ENCODE data around the gene AP1S3. TPM values are rescaled to one million over a fixed set of nuclear protein-coding genes. Genes with fewer than 3 reads are reported as not detected.
A peak's percentile ranks its signal among the peaks of the same experiment; 100 is the strongest.

AP1S3 gene
- total and polyA plus RNA-seq, 7 donors, result 0.05 to 0.69 (median 0.10) TPM; not detected in 2

DNA sequence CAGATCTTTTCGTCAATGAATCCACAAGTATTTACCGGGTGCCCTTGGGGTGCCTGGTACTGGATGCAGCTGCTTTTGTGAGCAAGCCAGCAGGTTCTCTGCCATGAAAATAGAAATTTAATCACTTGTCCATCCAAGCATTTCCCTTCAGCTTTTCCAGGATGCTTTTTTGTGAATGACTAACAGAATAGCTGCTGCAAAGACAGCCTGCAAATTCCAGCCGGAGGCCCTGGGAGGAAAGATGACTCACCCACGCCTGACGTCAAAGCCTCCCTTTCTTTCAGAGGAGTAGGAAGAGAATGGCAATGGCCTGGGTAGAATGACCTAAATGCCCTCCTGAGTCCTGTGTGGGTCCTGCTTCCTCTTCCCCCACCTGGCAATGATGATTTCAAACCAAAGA lies 111.9 kb downstream of the AP1S3 start:
- TF ChIP-seq, protein P1, sequence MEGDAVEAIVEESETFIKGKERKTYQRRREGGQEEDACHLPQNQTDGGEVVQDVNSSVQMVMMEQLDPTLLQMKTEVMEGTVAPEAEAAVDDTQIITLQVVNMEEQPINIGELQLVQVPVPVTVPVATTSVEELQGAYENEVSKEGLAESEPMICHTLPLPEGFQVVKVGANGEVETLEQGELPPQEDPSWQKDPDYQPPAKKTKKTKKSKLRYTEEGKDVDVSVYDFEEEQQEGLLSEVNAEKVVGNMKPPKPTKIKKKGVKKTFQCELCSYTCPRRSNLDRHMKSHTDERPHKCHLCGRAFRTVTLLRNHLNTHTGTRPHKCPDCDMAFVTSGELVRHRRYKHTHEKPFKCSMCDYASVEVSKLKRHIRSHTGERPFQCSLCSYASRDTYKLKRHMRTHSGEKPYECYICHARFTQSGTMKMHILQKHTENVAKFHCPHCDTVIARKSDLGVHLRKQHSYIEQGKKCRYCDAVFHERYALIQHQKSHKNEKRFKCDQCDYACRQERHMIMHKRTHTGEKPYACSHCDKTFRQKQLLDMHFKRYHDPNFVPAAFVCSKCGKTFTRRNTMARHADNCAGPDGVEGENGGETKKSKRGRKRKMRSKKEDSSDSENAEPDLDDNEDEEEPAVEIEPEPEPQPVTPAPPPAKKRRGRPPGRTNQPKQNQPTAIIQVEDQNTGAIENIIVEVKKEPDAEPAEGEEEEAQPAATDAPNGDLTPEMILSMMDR (IDR thresholded peaks at IDR 0.05), result no peak
- 12 to 20% (median 17%) methylated on average over 5 of the region's 5 CpGs for WGBS, 3 donors
- no peaks in the 10 kb centered on the region for H3K9me3 ChIP-seq
- ATAC-seq (peak; percentile 67 to 88 (median 76)), DNase-seq (peak; percentile 62 to 71)
- H3K27me3 ChIP-seq (ENCODE audit: insufficient read depth in 3 of 3, low read length in 2 of 3), result peaks cover 0 to 2% (median 0%) of the 10 kb centered on the region in 3 donors
- peak overlapping the region; percentile 50 for H3K27ac ChIP-seq
- no peaks in the 10 kb centered on the region for H3K4me1 ChIP-seq
- intact Hi-C loops (cut with DNase I), result no loop called here
- no peak overlapping the region for H3K4me3 ChIP-seq
- no peaks in the 10 kb centered on the region for H3K36me3 ChIP-seq (ENCODE audit: insufficient read depth in 1 of 2, low read depth in 1 of 2)

DNA sequence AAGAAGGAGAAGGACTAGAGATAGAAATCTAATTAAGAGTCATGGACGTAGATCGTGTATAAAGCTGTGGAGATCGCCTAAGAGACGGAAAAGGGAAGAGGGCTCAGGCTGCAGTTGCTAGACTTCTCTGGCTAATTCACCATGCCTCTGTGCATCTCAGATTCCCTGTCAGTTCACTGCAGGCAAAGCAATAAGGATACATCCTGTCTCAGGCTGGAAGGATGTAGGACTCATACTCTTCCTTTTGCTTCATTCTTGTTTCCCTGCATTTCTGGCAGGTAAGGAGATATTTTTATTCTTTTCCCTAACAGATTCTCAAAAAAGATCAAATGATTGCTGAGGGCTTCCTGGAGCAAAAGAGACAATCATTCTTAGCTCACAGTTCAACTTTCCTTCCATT lies 112.5 kb downstream of the AP1S3 start:
- intact Hi-C loops (cut with DNase I), result no loop called here

DNA sequence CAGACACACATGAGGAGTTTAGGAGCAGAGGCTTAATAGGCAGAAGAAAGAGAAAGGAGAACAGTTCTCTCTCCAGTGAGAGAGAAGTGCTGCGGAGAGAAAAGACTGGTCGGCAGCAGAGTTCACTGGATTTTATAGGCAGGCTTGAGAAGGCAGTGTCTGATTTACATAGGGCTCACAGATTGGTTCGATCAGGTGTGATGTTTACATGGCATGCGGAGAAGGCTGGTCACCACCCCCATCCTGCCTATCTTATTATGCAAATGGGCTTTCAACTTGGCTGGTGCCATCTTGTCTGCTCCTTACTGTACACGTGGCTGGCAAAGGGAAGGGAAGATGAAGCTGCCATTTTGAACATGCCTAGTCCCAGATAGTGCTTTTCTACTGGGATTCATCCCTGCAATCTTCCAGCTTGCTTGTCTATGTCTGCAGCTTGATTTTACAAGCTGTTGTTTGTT lies 113.4 kb downstream of the AP1S3 start:
- TF ChIP-seq, protein P1 (IDR thresholded peaks at IDR 0.05), result no peak
- H3K4me1 ChIP-seq, result no peaks in the 10 kb centered on the region
- intact Hi-C loops (cut with DNase I), result no loop called here
- H3K27ac ChIP-seq, result no peak overlapping the region
- no peaks in the 10 kb centered on the region for H3K36me3 ChIP-seq (ENCODE audit: insufficient read depth in 1 of 2, low read depth in 1 of 2)
- no peak overlapping the region for H3K4me3 ChIP-seq
- ATAC-seq (no peak), DNase-seq (no peak)
- 82 to 87% (median 86%) methylated on average over 5 of the region's 5 CpGs for WGBS, 3 donors
- H3K27me3 ChIP-seq (ENCODE audit: insufficient read depth in 3 of 3, low read length in 2 of 3), result peaks cover 0 to 2% (median 0%) of the 10 kb centered on the region in 3 donors
- H3K9me3 ChIP-seq, result no peaks in the 10 kb centered on the region

More for the DNA sequence above, 112.5 kb downstream of the AP1S3 start:
- WGBS, 3 donors, result 32 to 45% (median 40%) methylated on average over 4 of the region's 4 CpGs
- H3K4me3 ChIP-seq, result no peak overlapping the region
- H3K27me3 ChIP-seq (ENCODE audit: insufficient read depth in 3 of 3, low read length in 2 of 3), result peaks cover 0 to 2% (median 0%) of the 10 kb centered on the region in 3 donors
- H3K4me1 ChIP-seq, result no peaks in the 10 kb centered on the region
- TF ChIP-seq, protein P1 (IDR thresholded peaks at IDR 0.05), result no peak
- H3K9me3 ChIP-seq, result no peaks in the 10 kb centered on the region
- H3K36me3 ChIP-seq (ENCODE audit: insufficient read depth in 1 of 2, low read depth in 1 of 2), result no peaks in the 10 kb centered on the region
- no peak for DNase-seq
- no peak overlapping the region for H3K27ac ChIP-seq
- no peak for ATAC-seq

DNA sequence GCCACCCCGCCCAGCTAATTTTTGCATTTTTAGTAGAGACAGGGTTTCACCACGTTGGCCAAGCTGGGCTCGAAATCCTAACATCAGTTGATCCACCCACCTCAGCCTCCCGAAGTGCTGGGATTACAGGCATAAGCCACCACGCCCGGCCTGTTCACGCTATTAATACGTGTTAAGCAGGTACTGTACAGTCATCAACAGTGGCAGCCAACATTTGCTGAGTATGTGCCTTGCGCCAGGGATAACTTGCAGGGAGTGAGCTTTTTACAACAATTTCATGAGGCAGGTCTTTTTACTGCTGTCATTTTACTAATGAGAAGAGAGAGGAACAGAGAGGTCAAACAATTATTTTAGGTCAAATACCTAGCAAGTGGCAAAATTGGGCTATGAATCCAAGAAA lies 115.2 kb downstream of the AP1S3 start:
- no peaks in the 10 kb centered on the region for H3K36me3 ChIP-seq (ENCODE audit: insufficient read depth in 1 of 2, low read depth in 1 of 2)
- no peak overlapping the region for H3K4me3 ChIP-seq
- TF ChIP-seq, protein P1 (IDR thresholded peaks at IDR 0.05), result no peak
- intact Hi-C loops (cut with DNase I), result no loop called here
- no peaks in the 10 kb centered on the region for H3K4me1 ChIP-seq
- no peak overlapping the region for H3K27ac ChIP-seq
- peaks cover 3% of the 10 kb centered on the region for H3K9me3 ChIP-seq
- WGBS, 3 donors, result 74 to 81% (median 75%) methylated on average over 9 of the region's 9 CpGs
- H3K27me3 ChIP-seq (ENCODE audit: insufficient read depth in 3 of 3, low read length in 2 of 3), result peaks cover 0 to 2% (median 0%) of the 10 kb centered on the region in 3 donors
- ATAC-seq (no peak), DNase-seq (no peak)

DNA sequence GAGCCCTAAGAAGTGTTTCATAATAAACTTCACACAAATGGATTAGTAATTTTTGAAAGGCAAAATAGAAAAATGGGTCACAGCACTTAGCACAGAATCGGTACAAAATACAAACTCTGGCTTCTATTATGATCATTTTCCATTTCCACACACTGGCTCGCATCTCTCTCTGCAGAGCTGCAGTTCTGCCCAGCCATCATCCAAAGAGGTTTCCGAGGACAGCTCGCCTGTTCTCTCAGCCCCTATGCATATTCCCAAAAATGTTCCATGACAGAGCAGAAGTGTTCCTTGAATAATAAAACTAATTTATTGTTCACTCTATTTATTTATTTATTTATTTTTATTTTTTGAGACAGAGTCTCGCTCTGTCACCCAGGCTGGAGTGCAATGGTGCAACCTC lies 115.6 kb downstream of the AP1S3 start:
- no peak for DNase-seq
- Histone ChIP-seq H3K4me3 (no peak overlapping the region), H3K9me3 (peaks cover 3% of the 10 kb centered on the region), H3K36me3 (ENCODE audit: insufficient read depth in 1 of 2, low read depth in 1 of 2) (no peaks in the 10 kb centered on the region), H3K4me1 (no peaks in the 10 kb centered on the region), H3K27ac (no peak overlapping the region), H3K27me3 (ENCODE audit: insufficient read depth in 3 of 3, low read length in 2 of 3) (peaks cover 0 to 2% (median 0%) of the 10 kb centered on the region in 3 donors)
- intact Hi-C loops (cut with DNase I), result no loop called here
- TF ChIP-seq, protein P1 (IDR thresholded peaks at IDR 0.05), result no peak
- WGBS, 3 donors, result 83 to 94% (median 90%) methylated on average over 5 of the region's 5 CpGs
- no peak for ATAC-seq

Measured in psoas muscle (tissue), 8 donors.